Measurements from ENCODE around the gene EYA2.

Gene EYA2

DNA sequence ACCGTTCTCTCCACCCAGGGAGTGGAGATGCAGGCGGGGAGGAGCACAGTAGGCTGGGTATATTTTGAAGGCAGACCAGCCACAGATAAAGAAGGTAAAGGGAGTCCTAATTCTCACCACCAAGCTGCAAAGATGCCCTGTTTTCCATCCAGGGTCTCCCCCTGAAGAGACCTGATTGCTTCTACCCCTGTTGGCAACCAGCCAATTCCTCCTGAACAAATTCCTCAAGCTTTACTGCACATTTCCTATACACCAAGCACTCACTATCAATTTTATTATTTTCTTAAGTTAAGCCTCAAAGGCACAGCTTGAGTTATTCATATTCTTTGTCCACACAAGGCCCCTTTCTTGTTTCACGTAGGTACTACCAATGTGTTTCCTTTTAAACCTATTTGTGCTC lies 214.4 kb downstream of the EYA2 start:
- H3K4me3 ChIP-seq (ENCODE audit: low read depth, low read length), result no peak overlapping the region
- POLR2A ChIA-PET, result no interaction called here
- TF ChIP-seq, protein P1, sequence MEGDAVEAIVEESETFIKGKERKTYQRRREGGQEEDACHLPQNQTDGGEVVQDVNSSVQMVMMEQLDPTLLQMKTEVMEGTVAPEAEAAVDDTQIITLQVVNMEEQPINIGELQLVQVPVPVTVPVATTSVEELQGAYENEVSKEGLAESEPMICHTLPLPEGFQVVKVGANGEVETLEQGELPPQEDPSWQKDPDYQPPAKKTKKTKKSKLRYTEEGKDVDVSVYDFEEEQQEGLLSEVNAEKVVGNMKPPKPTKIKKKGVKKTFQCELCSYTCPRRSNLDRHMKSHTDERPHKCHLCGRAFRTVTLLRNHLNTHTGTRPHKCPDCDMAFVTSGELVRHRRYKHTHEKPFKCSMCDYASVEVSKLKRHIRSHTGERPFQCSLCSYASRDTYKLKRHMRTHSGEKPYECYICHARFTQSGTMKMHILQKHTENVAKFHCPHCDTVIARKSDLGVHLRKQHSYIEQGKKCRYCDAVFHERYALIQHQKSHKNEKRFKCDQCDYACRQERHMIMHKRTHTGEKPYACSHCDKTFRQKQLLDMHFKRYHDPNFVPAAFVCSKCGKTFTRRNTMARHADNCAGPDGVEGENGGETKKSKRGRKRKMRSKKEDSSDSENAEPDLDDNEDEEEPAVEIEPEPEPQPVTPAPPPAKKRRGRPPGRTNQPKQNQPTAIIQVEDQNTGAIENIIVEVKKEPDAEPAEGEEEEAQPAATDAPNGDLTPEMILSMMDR (IDR thresholded peaks at IDR 0.05; ENCODE audit: insufficient read depth, low read length, missing control alignments), result no peak
- DNase-seq (ENCODE audit: low read depth, low spot score), result no peak
- CTCF ChIA-PET, result interaction anchor here (1.4 kb wide), 1 partner anchor 10 kb away, joined by 3 read pairs; no protein-coding TSS in a partner anchor

DNA sequence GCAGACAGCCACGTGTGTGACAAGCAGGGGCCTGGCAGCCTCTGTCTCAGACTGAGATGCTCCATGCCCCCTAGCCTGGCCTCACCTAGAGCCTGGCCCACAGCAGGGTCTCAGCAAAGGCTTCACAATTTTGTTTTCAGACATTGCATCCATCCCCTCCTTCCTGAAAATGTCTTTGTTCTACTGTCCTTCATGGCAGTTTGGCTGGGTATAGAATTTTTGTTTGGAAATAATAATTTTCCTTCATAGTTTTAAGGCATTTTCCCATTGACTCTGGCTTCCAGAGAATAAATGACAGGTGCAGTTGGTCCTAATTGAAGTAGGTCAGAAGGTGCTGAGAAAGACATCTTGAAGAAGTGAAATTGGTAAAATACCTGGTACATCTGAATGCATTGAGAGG lies 216.2 kb downstream of the EYA2 start:
- no peak overlapping the region for H3K4me3 ChIP-seq (ENCODE audit: low read depth, low read length)
- ChIA-PET POLR2A (no interaction called here), CTCF (no interaction called here)
- TF ChIP-seq, protein P1 (IDR thresholded peaks at IDR 0.05; ENCODE audit: insufficient read depth, low read length, missing control alignments), result no peak
- DNase-seq (ENCODE audit: low read depth, low spot score), result no peak

DNA sequence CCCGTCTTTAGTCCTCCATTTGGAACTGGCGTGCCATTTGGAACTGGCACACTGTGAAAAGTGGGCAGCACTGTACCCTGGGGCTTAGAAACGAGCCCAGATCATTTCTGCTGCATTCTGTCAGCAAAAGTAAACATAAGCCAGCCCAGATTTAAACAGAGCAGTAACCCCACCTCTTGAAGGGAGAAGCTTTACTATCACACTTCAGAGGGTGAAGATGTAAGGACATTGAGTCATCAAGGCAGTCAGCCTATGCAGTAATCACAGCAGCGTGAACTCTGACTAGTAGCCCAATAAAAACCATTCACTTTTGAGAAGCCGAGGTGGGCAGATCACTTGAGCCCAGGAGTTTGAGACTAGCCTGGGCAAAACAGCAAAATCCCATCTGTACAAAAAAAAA lies 216.9 kb downstream of the EYA2 start:
- TF ChIP-seq, protein P1 (IDR thresholded peaks at IDR 0.05; ENCODE audit: insufficient read depth, low read length, missing control alignments), result no peak
- ChIA-PET CTCF (interaction anchor here (0.7 kb wide), 1 partner anchor 11 kb away, joined by 3 read pairs; no protein-coding TSS in a partner anchor), POLR2A (no interaction called here)
- H3K4me3 ChIP-seq (ENCODE audit: low read depth, low read length), result no peak overlapping the region
- DNase-seq (ENCODE audit: low read depth, low spot score), result no peak

DNA sequence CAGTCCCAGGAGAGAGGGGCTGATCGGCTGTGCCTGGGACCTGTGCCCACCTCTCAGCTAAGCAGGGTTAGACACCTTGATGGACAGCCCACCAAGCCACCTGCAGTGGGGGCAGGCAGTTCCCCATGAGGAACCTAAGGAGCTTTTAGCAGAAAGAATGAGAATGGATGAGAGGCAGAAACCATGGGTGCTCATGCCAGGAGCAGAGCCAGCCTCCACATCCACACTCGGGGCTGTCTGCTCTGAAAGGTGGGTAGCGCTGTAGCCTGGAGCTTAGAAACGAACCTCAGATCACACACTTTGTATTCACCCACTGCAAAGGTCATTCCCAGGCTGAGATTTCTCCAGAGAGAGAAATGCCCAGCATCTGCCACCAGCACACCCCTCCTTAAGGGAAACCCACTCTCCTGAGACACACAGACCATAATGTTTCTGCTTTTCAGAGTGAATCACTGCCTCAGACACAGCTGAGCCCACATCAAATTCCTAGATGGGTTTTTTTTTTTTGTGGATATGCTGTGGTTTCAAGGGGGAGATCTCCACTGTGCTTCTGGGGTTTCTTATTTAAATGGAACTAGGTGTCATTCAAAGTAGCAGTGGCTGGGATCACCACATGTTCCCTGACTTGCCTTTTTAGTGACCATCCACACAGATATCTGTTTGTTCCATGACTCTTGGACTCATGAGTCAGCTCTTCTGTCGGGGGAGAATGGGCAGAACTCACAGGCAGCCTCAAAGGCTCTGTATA lies 218.9 kb downstream of the EYA2 start:
- H3K4me3 ChIP-seq (ENCODE audit: low read depth, low read length), result no peak overlapping the region
- CTCF ChIA-PET, result interaction anchor here (1.0 to 1.4 kb wide), 4 partner anchors 13 to 355 kb away, joined by 3 to 4 read pairs (median 4); no protein-coding TSS in a partner anchor
- POLR2A ChIA-PET, result interaction anchor here (0.7 kb wide), 1 partner anchor 38 kb away, joined by 3 read pairs; no protein-coding TSS in a partner anchor
- TF ChIP-seq, protein P1 (IDR thresholded peaks at IDR 0.05; ENCODE audit: insufficient read depth, low read length, missing control alignments), result no peak
- DNase-seq (ENCODE audit: low read depth, low spot score), result no peak

DNA sequence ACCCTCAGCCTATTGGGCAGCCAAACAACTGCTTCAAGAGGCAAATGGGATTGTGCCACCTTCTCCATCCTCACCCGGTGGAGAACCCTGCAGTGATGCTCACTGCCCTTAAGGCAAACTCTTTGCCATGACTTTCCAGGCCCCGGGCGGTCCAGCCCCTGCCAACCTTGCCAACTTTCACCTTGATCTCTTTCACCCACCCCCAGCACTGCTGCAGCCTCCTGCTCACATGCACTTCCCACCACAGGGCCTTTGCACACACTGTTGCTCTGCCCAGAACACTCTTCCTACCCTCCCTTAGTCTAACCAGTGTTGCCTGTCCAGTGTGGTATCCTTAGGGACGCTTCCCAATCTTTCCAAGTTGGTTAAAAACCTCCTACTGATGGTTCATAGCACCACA lies 221.1 kb downstream of the EYA2 start:
- no peak for DNase-seq (ENCODE audit: low read depth, low spot score)
- POLR2A ChIA-PET, result no interaction called here
- no peak overlapping the region for H3K4me3 ChIP-seq (ENCODE audit: low read depth, low read length)
- TF ChIP-seq, protein P1 (IDR thresholded peaks at IDR 0.05; ENCODE audit: insufficient read depth, low read length, missing control alignments), result no peak
- CTCF ChIA-PET, result no interaction called here

DNA sequence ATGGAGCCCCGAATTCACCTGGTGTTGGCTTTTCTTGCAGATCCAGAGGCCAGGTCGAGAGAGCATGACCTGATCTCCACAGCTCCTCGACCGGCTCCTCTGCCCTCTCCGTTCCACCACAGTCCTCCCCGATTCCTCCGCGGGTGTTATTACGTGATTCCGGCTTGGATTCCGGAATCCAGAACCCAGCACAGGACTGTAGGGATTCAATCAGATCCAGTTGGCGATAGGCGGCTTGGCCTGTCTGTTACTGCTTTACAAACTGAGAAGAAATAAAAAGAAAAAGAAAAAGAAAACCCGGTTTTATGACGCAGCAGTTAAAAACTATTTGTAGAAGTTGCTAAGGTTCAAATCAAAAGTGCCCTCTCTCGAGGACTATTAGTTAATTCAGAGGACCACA lies 222.7 kb downstream of the EYA2 start:
- DNase-seq (ENCODE audit: low read depth, low spot score), result no peak
- no peak overlapping the region for H3K4me3 ChIP-seq (ENCODE audit: low read depth, low read length)
- POLR2A ChIA-PET, result no interaction called here
- CTCF ChIA-PET, result interaction anchor here (1.1 kb wide), 1 partner anchor 359 kb away, joined by 3 read pairs; no protein-coding TSS in a partner anchor
- TF ChIP-seq, protein P1 (IDR thresholded peaks at IDR 0.05; ENCODE audit: insufficient read depth, low read length, missing control alignments), result no peak

All from AG04449 (cell line).